Fibroblast of the conjunctiva (primary cell): ENCODE measurements around the gene RSPH4A.
"Not testable (repeated sequence)": the region's sequence is repeated elsewhere in the genome, so short reads cannot be mapped to it uniquely, and the experiment has no call there.

Experiments
- DNase-seq: peaks from one replicate; pipeline ENCODE4 v3.0.0-alpha.2; 2010; ENCODE audit warnings: low read depth

The RSPH4A gene

DNA sequence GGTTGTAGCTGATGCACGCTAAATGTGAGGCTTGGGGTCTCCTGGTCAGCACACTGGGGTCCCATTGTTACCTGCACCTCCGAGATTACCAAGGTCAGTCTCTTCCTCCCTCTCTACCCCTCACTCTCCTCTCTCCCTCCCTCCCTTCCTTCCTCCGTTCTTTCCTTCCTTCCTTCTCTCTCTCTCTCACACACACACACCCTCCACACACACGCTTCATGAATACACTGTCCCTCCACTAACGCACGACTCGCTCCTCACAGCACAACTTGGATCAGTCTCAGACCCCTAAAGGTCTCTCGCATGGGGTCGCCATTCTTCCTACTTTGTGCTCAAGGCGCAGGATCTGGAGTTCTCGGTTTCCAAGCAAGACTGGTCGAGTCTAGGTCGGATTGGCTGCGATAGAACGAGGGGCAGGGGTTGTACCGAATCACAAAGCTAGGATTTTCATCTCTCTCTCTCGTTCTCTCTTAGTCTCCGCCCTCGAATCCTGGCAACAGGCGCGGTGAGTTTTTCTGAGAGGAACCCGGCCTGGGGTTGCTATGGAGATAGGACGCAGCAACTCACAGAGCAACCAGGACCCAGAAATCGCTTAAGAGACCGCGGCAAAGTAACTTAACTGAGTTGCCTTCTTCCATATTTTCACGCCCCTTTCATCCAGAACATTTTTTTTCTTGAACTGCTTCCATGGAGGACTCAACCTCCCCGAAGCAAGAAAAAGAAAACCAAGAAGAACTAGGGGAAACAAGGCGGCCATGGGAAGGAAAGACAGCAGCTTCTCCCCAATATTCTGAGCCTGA is at the start of gene RSPH4A:
RSPH4A (plus strand) TSS at position 543 of the 800 bp plus-strand sequence; CDS start at position 688, 145 bp downstream.
- peak; percentile 90 for DNase-seq

DNA sequence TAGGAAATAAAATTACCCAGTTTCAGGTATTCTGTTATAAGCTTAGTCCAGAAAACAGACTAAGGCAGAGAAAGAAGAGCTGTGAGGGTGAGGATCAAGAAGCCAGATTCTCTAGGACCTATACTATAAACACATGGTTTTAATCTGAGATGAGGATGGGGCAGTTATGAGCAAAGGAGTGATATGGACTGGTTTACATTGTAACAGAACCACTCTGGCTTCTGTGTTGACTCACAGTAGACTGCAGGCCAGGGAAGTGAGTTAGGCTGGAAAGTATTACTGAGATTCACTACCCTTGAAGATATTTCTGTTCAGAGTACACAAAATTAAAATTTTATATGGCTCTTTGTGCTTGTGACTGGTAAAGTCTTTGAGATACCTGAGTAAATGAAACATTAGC is 48.2 kb upstream of the RSPH4A start:
- no peak for DNase-seq

DNA sequence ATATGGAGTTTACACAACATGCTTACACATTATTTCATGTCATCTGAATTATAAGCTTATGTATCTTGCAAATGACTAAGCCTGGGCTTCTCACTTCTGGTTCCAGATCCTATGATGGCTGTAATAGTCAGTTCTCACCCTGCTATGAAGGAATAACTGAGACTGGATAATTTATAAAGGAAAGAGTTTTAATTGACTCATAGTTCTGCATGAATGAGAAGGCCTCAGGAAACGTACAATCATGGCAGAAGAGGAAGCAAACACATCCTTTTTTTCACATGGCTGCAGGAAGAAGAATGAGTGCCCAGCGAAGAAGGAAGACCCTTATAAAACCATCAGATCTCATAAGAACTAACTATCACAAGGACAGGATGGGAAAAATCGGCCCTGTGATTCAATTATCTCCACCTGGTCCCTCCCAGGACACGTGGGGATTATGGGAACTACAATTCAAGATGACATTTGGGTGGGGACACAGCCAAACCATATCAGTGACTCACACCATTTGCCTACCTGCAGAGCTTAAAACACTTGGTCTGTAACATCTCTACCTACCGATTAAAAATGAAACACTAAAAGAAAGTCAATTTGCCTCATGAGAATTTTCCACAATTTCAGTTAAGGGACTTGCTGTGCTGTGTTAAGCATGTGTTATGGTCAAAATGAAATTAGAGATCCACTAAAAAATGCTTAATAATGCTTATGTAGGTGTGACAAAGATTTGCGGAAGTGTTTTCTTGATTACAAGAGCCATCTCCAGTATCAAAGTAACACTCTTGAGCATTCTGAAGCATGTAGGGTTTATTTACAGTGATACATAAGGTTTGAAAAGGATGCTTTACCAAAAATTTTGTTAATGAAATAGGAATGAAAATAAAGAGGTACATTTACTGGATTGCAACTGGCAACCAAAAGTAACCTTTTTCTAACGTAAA is 47.2 kb upstream of the RSPH4A start:
- no peak for DNase-seq

DNA sequence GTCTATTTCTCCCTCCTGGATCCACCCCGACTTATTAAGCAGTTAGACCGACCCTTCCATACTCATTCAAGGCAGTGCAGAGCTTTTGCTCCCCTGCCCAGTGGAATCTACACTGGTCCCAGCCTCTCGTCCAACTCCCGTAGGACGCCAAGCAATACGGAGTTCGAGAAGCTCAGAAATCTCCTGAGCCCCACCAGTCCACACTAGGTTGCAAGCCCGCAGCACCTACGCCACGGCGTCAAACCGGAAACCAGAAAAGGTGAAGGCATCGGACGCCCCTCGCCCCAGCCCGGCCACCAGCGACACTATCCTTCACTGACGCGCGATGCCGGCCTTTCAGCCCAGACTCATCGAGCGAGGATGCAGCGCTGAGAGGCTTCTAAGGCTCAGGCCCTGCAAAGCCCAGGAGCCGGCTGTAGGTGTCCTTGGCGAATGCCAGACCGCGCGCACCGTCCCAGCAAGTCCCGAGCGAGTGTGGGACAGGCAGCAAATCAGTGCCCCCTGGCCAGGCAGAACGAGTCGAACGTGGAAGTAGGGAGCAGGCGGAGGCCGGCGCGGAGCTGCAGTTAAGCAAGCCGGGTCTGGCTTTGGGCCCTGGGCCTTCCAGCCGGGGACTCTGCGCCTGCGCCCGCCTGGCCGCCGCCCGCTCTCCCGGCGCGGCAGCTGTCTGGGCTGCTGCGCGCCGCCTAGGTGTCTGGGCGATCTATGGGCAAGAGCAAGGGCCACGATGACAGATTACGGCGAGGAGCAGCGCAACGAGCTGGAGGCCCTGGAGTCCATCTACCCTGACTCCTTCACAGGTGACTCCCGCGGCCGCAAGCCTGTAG is 45.2 kb upstream of the RSPH4A start, which contains the start of gene RWDD1:
RWDD1 (plus strand) TSS at position 649 of the 827 bp plus-strand sequence; CDS start at position 728, 79 bp downstream.
- DNase-seq = peak; percentile 99

DNA sequence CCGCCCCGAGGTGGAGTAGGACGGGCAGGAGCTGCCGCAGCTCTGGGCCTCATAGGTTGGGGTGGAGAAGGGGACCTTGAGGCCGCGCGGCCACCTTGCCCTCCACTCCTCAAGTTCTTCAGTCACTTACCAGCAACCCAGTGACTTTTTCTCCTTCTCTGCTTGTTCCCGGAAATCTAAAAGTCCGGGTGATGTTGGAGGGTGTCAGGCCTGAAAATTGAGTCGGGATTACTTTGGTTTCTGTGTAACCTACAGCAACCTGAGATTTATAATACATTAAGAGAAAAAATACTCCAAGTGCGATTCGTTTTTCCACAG is 44.6 kb upstream of the RSPH4A start:
- DNase-seq = no peak

DNA sequence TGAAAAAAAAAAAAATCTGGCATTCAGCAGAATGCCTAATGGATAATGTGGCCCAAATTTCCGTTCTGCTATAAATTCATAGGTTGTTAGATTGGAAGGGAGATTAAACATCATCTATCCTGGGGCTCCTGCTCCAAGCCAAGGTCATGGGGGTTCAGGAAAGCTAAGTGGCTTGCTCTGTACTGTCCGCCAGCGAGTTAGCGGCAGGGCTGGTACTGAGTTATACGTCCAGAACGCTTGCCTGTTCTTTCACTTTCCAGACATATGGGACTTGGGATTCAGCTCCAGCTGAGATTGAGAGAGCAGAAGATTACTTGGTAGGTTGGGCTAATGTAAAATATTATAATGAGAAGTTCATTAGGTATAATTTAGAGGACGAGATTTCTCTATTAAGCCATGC is 44.1 kb upstream of the RSPH4A start:
- no peak for DNase-seq

DNA sequence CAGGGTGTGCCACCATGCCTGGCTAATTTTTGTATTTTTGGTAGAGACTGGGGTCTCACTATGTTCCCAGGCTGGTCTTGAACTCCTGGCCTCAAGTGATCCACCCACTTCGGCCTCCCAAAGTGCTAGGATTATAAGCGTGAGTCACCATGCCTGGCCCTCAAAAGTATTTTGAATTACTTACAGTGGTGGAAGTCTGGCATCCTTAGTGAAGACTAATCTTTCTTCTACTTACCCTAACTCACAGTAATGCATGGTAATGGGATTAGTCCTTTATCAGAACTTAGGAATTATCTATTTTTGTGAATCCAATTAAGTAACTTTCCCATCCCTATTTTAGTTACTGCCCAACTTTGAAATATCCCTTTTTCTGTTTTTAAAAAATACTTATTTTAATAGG is 41.1 kb upstream of the RSPH4A start:
- DNase-seq = no peak

DNA sequence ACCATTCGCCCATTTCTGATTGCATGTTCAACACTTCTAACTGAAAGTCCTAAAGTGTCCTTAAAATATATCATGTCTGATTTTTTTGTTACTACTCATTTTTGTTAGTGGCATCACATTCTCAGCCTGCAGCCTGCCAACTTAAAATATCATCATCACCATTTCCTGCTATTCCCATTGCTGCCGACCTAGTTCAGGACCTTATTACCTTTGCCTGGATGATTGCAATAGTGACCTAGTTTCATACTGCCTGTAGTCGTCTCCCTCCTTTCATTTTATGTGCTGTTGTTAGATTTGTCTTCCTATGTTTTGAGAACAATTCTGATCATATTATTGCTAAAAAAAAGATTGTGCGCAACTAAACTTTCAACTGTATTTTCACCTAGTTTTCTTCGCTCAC is 38.8 kb upstream of the RSPH4A start:
- no peak for DNase-seq

DNA sequence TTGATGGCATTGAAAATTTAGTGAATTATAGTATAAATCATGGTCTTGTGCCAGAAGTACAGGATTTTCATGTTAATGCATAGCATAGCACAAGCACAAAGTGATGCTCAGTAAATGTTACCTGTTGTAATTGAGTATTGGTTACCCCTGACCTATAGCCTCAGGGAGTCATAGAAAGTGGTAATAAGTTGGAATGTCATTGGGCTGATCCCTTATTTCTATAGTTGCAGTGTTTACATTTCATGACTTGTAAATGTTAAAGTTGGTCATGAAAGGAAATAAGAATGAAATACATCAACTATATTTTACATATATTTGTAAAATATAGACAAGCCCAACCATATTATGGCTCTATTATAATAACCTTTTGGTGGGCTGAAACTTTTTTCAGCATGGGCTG is 37.9 kb upstream of the RSPH4A start:
- no peak for DNase-seq

DNA sequence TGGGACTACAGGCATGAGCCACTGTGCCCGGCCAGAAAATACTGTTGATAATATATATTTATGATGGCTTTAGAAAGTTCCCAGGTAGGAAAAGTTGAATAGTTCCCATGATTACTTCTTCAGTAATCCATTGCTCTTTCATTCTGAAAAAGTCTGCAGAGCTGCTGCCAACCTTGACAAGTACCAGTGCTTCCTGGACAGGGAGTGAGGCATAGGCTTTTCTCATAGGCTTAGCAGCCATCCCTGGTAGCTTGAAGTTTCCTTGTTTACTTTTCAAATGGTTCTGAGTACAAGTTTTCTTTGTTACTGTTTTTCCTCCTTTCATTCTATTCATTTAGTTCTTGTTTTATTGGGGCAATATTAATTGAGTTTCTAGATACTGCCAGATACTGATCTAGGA is 37.1 kb upstream of the RSPH4A start:
- no peak for DNase-seq

DNA sequence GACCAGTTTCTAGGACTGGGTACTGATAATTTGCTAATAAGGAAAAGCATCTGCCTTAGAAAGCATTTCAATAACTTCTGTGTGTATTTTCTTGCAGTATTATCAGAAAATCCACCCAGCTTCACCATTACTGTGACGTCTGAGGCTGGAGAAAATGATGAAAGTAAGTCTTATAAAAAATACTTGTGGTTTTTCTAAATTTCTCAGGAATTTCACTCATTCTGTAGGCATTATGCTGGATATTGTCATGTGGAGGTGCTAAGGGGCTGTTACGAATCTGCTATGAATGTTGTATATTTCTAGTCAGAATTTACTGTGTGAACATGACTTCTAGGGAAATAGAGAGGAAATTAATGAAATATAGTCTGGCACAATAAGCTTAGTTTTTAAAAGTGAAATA is 36.1 kb upstream of the RSPH4A start:
- DNase-seq = no peak

DNA sequence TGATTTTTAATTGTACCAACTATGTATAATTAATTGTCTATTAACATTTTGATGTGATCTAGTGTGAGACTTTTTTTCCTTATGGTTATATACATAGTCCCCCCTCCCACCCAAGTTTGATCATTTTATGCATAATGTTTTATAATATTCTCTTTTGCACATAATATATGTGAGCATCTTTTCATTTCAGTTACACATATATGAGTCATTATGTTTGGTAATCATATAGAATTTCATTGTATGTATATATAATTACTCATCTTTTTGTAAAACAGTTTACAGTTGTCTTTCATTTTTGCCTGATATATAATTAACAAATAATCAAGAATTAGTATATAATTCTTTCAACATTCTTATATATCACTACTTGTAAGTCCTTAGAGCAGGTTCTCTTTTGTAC is 30.0 kb upstream of the RSPH4A start:
- no peak for DNase-seq

DNA sequence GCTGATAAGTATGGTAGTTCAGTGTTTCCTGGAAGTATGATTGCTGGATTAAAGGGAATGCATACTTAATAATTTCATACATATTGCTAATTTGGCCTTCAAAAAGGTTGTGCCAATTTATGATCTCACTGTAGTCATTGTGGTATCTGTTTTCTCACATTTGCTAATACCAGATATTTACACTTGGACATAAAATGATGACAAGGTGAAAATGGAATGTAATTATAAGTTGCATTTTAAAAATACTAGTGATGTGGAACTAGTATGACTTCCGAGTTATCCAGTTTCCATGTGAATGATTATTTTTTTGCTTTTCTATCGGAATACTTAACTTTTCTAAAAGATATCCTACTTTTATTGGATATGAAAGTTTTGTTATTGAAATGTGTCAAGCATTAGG is 29.5 kb upstream of the RSPH4A start:
- no peak for DNase-seq

DNA sequence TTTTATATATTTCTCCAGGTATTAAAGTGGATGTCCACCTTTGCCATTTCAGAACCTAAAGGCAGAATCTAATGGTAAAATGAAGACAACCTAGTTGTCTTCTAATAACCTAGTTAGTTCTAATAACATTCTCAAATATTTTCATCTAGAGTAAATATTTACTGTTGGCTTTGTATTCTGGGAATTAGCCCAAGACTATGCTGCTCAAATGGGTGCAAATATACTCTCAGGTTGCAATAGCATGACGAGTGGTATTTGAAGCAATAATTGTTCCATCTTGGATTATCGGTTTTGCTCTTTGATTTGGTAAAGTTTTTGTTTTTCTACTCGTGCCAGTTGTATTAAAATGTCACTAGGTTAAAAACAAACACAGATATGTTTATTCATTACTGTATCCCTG is 21.0 kb upstream of the RSPH4A start:
- no peak for DNase-seq

DNA sequence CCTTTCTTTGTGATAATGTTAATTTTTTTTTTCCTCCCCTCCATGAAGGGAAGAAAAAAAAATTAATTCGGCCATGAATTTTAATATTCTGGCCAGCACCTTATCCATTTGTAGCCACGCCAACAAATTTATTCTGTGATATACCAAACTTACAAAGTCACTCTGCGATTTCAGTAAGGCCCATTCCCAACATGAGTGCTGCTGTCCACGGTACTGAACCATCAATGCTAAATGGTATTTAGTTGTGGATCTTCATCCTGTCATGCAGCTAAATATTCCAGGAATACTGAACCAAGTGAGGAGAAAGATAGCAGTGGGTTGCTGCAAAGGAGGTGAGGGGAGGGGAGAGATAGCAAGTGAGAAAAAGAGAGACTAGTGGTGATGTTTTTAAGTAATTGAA is 19.5 kb upstream of the RSPH4A start:
- DNase-seq = no peak

DNA sequence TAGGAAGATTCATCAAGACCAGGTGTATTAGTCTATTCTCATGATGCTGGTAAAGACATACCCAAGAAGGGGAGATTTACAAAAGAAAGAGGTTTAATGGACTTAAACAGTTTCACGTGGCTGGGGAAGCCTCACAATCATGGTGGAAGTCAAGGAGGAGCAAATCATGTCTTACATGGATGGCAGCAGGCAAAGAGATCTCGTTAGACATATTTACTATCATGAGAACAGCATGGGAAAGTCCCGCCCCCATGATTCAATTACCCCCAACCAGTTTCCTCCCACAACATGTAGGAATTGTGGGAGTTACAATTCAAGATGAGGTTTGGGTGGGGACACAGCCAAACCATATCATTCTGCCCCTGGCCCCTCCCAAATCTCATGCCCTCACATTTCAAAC is 12.4 kb upstream of the RSPH4A start:
- not testable (repeated sequence) for DNase-seq

DNA sequence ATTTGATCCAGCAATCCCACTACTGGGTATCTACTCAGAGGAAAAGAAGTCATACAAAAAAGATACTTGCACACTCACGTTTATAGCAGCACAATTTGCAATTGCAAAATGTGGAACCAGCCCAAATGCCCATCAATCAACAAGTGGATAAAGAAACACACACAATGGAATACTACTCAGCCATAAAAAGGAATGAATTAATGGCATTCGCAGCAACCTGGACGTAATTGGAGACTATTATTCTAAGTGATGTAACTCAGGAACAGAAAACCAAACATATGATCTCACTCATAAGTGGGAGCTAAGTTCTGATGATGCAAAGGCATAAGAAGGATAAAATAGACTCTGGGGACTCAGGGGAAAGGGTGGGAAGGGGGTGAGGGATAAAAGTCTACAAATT is 11.4 kb upstream of the RSPH4A start:
- not testable (repeated sequence) for DNase-seq

DNA sequence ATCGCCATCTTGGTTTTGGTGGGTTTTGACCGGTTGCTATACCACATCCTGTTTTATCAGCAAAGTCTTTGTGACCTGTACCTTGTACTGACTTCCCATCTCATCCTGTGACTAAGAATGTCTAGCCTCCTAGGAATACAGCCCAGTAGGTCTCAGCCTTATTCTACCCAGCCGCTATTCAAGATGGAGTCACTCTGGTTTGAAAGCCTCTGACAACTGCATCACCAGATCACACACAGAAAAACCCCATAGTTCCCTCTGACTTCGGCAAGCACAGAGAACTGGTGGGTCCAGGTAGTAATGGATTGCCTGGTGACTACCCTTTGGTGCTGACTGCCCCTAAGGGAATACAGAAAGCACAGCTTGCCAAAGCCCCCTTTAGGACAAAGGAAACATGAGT is 10.3 kb upstream of the RSPH4A start:
- no peak for DNase-seq

DNA sequence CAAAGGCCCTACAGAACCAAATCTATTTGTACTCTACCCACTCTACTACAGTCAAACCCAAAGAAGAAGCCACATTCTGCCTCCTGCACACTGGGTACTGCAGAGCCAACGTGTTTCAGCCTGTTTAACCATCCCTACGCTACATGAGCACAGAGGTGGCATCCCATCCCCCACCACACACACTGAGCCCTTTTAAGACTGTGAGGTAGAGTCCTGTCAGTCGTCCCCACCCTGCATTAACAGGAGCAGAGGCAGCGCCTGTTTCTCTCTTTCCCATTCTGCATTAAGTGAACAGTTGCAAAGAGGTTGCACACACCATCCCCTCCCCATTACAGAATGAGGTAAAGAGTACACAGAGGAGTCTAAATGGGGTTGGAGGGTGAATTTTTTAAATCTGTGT is 5.2 kb upstream of the RSPH4A start:
- no peak for DNase-seq

DNA sequence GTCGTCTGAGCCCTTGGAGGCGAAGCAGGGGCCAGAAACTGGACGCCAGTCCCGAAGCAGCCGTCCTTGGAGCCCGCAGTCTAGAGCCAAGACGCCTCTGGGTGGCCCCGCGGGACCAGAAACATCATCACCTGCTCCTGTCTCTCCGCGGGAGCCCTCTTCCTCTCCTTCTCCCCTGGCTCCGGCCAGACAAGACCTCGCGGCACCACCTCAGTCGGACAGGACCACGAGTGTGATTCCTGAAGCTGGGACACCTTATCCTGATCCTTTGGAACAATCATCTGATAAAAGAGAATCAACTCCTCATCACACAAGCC is 416 bp downstream of the RSPH4A start:
- DNase-seq = no peak

DNA sequence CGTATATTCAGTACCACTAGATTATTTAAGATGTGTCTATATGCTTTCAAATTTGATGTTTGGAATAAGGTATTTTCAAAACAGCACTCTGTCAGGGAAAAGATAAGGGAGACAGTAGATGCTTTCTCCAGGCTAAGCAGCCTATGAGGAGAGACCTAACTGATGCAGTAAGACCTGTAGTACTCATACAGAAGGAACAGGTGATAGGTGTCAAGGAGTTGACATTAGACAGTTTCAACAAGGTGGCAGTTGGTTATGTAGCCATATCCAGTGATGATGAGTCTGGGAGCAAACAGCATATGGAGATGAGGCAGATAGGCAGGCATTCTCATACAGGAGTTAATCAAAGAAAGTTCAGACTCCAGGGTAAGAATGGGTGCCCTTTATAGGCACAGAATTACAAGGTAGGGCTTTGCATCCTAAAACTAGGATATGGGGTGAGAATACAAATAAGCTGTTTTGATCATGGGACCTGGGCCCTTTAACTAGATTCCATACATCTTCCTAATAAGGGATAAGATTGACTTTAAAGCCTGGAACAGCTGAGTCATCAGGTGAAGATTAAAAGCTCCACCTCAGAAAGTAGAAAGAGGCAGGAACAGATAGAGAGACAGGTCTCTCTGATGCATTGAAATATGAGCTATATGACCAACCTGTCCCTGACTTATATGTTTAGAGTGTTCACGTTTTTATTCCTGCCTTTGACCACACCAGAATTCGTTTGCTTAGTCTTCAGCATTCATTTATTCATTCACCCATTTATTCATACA is 7.9 kb downstream of the RSPH4A start:
- no peak for DNase-seq

DNA sequence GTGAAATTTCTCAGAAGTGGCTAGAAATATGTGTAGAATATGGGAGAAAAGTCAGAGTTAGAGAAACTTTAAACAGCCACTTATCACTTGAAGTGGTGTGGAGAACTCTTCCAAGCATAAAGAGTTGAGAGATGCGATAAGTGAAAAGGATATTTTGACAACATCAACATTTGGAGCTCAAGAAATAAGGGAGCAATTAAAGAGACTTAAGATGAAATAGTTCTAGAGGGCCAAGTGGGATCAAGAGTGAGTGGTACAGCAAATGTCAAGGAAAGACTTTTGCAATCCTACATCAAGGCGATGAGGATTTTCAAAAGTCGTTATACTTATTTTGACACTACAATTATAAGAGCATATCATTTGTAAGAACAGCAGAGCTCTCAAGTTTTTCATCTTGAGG is 9.6 kb downstream of the RSPH4A start:
- DNase-seq = no peak
